Uterus (tissue), 2 donors: ENCODE measurements around the gene UST.

Experiments
- POLR2A ChIP-seq, 2 donors: fragments of 450-650 bp; IDR thresholded peaks; one replicate each; pipeline ENCODE4 v1.6.1; 2016; ENCODE audit warnings: antibody characterized with exemption in 2 of 2, mild to moderate bottlenecking in 1 of 2, moderate library complexity in 1 of 2
- TF ChIP-seq, protein P1 (sequence below), 4 experiments: fragments of 200-600 bp in 2 of 4; fragments of 450-650 bp in 2 of 4; sonication (generic) in 2 of 4; IDR thresholded peaks; one replicate each; pipeline ENCODE4 v1.5.1; 2016 to 2019; ENCODE audit warnings: antibody characterized with exemption in 4 of 4, mild to moderate bottlenecking in 2 of 4, moderate library complexity in 1 of 4

DNA sequence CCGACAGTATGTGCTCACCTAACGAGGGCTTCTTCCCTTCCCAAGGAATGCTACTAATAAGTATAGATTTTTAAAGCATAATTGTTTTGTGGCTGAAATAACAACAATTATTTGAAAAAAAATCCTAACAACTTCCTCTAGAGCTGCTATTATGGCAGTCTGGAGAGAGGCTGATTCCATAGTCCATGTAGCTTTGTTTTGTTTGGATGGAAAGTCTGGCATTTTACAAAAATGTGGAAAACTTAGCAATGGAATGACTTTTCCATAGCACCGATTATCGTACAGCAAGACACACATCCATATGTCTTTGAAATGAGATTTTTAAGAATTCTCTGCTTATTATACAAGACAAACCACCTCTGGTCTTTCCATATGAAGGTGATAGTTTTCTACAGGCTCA lies 318.3 kb downstream of the UST start:
- TF ChIP-seq, protein P1, sequence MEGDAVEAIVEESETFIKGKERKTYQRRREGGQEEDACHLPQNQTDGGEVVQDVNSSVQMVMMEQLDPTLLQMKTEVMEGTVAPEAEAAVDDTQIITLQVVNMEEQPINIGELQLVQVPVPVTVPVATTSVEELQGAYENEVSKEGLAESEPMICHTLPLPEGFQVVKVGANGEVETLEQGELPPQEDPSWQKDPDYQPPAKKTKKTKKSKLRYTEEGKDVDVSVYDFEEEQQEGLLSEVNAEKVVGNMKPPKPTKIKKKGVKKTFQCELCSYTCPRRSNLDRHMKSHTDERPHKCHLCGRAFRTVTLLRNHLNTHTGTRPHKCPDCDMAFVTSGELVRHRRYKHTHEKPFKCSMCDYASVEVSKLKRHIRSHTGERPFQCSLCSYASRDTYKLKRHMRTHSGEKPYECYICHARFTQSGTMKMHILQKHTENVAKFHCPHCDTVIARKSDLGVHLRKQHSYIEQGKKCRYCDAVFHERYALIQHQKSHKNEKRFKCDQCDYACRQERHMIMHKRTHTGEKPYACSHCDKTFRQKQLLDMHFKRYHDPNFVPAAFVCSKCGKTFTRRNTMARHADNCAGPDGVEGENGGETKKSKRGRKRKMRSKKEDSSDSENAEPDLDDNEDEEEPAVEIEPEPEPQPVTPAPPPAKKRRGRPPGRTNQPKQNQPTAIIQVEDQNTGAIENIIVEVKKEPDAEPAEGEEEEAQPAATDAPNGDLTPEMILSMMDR (IDR thresholded peaks at IDR 0.05), result no peak
- TF ChIP-seq POLR2A (IDR thresholded peaks at IDR 0.05), result no peak
